GM23338 (cell line): ENCODE data around the gene GYPC.

ENCODE experiments used
- POLR2AphosphoS5 ChIP-seq: IDR thresholded peaks from 2 replicates; pipeline ENCODE4 v1.6.1; 2016; ENCODE audit warnings: antibody characterized with exemption, low read depth
- STAT1 ChIP-seq: IDR thresholded peaks from one replicate; pipeline ENCODE4 v1.6.1; 2016; ENCODE audit warnings: antibody characterized with exemption; ENCODE audit not compliant: unreplicated experiment
- TF ChIP-seq, protein P1 (sequence below), 2 experiments: fragments of 200-600 bp in 1 of 2; sonication (generic) in 1 of 2; conservative IDR thresholded peaks; 2 replicates each; pipeline versions ENCODE4 v1.5.1 to v1.6.1; 2016 to 2017; ENCODE audit warnings: antibody characterized with exemption in 2 of 2, low read depth in 2 of 2, mild to moderate bottlenecking in 2 of 2, moderate library complexity in 1 of 2
- TF ChIP-seq, protein P2 (sequence below): IDR thresholded peaks from one replicate; pipeline ENCODE4 v1.6.1; 2018; ENCODE audit warnings: antibody characterized with exemption; ENCODE audit not compliant: unreplicated experiment

DNA sequence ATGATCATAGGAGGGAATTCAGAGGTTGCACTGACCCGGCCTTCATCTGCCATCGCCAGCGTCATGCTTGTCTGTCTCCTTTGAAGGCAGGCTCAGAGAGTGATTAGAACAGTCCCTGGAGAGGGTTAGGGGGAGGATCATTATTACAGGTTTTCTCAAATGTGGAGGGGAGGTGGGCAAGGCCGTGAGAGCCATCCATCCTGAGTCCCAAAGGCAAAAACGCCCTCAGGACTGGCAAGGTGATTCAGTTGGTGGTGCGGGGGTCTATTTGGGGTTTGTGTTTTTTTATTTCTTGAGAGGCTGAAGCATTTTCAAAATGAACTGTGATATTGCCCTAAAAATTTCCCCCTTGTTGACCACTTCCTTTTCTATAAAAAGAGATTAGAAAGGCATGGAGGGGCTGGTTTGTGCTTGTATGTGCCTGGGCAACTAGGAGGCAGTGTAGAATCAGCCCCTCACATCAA is 39.3 kb upstream of the GYPC start:
- TF ChIP-seq, protein P1, sequence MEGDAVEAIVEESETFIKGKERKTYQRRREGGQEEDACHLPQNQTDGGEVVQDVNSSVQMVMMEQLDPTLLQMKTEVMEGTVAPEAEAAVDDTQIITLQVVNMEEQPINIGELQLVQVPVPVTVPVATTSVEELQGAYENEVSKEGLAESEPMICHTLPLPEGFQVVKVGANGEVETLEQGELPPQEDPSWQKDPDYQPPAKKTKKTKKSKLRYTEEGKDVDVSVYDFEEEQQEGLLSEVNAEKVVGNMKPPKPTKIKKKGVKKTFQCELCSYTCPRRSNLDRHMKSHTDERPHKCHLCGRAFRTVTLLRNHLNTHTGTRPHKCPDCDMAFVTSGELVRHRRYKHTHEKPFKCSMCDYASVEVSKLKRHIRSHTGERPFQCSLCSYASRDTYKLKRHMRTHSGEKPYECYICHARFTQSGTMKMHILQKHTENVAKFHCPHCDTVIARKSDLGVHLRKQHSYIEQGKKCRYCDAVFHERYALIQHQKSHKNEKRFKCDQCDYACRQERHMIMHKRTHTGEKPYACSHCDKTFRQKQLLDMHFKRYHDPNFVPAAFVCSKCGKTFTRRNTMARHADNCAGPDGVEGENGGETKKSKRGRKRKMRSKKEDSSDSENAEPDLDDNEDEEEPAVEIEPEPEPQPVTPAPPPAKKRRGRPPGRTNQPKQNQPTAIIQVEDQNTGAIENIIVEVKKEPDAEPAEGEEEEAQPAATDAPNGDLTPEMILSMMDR (conservative IDR thresholded peaks at IDR 0.05; ENCODE audit: low read depth in 2 of 2), result no peak
- TF ChIP-seq POLR2AphosphoS5 (no peak), STAT1 (no peak)
- TF ChIP-seq, protein P2, sequence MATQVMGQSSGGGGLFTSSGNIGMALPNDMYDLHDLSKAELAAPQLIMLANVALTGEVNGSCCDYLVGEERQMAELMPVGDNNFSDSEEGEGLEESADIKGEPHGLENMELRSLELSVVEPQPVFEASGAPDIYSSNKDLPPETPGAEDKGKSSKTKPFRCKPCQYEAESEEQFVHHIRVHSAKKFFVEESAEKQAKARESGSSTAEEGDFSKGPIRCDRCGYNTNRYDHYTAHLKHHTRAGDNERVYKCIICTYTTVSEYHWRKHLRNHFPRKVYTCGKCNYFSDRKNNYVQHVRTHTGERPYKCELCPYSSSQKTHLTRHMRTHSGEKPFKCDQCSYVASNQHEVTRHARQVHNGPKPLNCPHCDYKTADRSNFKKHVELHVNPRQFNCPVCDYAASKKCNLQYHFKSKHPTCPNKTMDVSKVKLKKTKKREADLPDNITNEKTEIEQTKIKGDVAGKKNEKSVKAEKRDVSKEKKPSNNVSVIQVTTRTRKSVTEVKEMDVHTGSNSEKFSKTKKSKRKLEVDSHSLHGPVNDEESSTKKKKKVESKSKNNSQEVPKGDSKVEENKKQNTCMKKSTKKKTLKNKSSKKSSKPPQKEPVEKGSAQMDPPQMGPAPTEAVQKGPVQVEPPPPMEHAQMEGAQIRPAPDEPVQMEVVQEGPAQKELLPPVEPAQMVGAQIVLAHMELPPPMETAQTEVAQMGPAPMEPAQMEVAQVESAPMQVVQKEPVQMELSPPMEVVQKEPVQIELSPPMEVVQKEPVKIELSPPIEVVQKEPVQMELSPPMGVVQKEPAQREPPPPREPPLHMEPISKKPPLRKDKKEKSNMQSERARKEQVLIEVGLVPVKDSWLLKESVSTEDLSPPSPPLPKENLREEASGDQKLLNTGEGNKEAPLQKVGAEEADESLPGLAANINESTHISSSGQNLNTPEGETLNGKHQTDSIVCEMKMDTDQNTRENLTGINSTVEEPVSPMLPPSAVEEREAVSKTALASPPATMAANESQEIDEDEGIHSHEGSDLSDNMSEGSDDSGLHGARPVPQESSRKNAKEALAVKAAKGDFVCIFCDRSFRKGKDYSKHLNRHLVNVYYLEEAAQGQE, result no peak
